H9 (cell line): ENCODE results near the gene VEGFB. TPM values are rescaled to one million over a fixed set of nuclear protein-coding genes. Genes with fewer than 3 reads are reported as not detected.

Experiments
- DNase-seq: peaks from one replicate; pipeline ENCODE4 v3.0.0-alpha.2; 2017
- H2AFZ ChIP-seq: one replicate; pipeline ENCODE4 v1.6.1; 2013; ENCODE audit warnings: mild to moderate bottlenecking, low read length, control low read depth, moderate library complexity
- H2AK5ac ChIP-seq: 2 replicates; pipeline ENCODE4 v1.6.1; 2013; ENCODE audit warnings: low read length, control low read depth, mixed read lengths; ENCODE audit not compliant: insufficient read length
- H2BK120ac ChIP-seq: one replicate; pipeline ENCODE4 v1.6.1; 2013; ENCODE audit warnings: low read depth, mild to moderate bottlenecking, low read length, control low read depth, inconsistent platforms; ENCODE audit not compliant: poor library complexity, severe bottlenecking
- H2BK12ac ChIP-seq: 2 replicates; pipeline ENCODE4 v1.6.1; 2013; ENCODE audit warnings: low read length, control low read depth, mixed read lengths, low read depth; ENCODE audit not compliant: insufficient read length
- H2BK15ac ChIP-seq: 2 replicates; pipeline ENCODE4 v1.6.1; 2013; ENCODE audit warnings: low read depth, low read length, control low read depth
- H2BK20ac ChIP-seq: one replicate; pipeline ENCODE4 v1.6.1; 2013; ENCODE audit warnings: low read depth, mild to moderate bottlenecking, low read length, control low read depth, inconsistent platforms; ENCODE audit not compliant: poor library complexity, severe bottlenecking
- H2BK5ac ChIP-seq: 2 replicates; pipeline ENCODE4 v1.6.1; 2013; ENCODE audit warnings: low read length, control low read depth, mixed read lengths; ENCODE audit not compliant: insufficient read length
- H3K14ac ChIP-seq: 2 replicates; pipeline ENCODE4 v1.6.1; 2013; ENCODE audit warnings: low read length, control low read depth; ENCODE audit not compliant: insufficient read depth
- H3K18ac ChIP-seq: 2 replicates; pipeline ENCODE4 v1.6.1; 2013; ENCODE audit warnings: low read depth, mild to moderate bottlenecking, mixed read lengths, low read length, control low read depth; ENCODE audit not compliant: insufficient read length
- H3K23ac ChIP-seq: 2 replicates; pipeline ENCODE4 v1.6.1; 2013; ENCODE audit warnings: low read length, control low read depth, mixed read lengths, low read depth; ENCODE audit not compliant: insufficient read length
- H3K23me2 ChIP-seq: 2 replicates; pipeline ENCODE4 v1.6.1; 2013; ENCODE audit warnings: low read depth, mild to moderate bottlenecking, mixed read lengths, low read length, control low read depth; ENCODE audit not compliant: insufficient read length, poor library complexity, severe bottlenecking
- H3K27ac ChIP-seq: 2 replicates; pipeline ENCODE4 v1.5.1; 2013; ENCODE audit warnings: low read length, control low read depth, mixed read lengths, low read depth; ENCODE audit not compliant: insufficient read length
- H3K27me3 ChIP-seq: 2 replicates; pipeline ENCODE4 v1.6.1; 2013; ENCODE audit warnings: low read length, control low read depth, inconsistent platforms; ENCODE audit not compliant: insufficient read depth
- H3K4ac ChIP-seq: 2 replicates; pipeline ENCODE4 v1.6.1; 2013; ENCODE audit warnings: low read depth, mild to moderate bottlenecking, control low read depth, inconsistent platforms, low read length, moderate library complexity
- H3K4me1 ChIP-seq: 2 replicates; pipeline ENCODE4 v1.6.1; 2013; ENCODE audit warnings: low read length, control low read depth, inconsistent platforms; ENCODE audit not compliant: insufficient read depth
- H3K4me2 ChIP-seq: 2 replicates; pipeline ENCODE4 v1.6.1; 2013; ENCODE audit warnings: low read length, control low read depth, mixed read lengths; ENCODE audit not compliant: insufficient read length, insufficient read depth
- H3K56ac ChIP-seq: 2 replicates; pipeline ENCODE4 v1.6.1; 2013; ENCODE audit warnings: low read depth, mild to moderate bottlenecking, mixed read lengths, low read length, control low read depth; ENCODE audit not compliant: insufficient read length
- H3K79me1 ChIP-seq: 2 replicates; pipeline ENCODE4 v1.6.1; 2013; ENCODE audit warnings: low read depth, mild to moderate bottlenecking, moderate library complexity, low read length, control low read depth, inconsistent platforms; ENCODE audit not compliant: insufficient read depth, poor library complexity, severe bottlenecking
- H3K79me2 ChIP-seq: 2 replicates; pipeline ENCODE4 v1.6.1; 2013; ENCODE audit warnings: low read length, control low read depth, inconsistent platforms; ENCODE audit not compliant: insufficient read depth
- H3K9ac ChIP-seq: 2 replicates; pipeline ENCODE4 v1.6.1; 2013; ENCODE audit warnings: low read length, control low read depth, mixed read lengths; ENCODE audit not compliant: insufficient read length; ENCODE audit errors: extremely low read depth
- H3K9me3 ChIP-seq: one replicate; pipeline ENCODE4 v1.6.1; 2013; ENCODE audit warnings: low read depth, low read length, inconsistent platforms; ENCODE audit not compliant: control insufficient read depth
- H3T11ph ChIP-seq: one replicate; pipeline ENCODE4 v1.6.1; 2013; ENCODE audit warnings: mild to moderate bottlenecking, low read length, control low read depth, inconsistent platforms
- H4K20me1 ChIP-seq: one replicate; pipeline ENCODE4 v1.6.1; 2013; ENCODE audit not compliant: control insufficient read depth, insufficient read length, insufficient read depth
- H4K5ac ChIP-seq: 2 replicates; pipeline ENCODE4 v1.6.1; 2013; ENCODE audit warnings: low read depth, mild to moderate bottlenecking, mixed read lengths, low read length, control low read depth; ENCODE audit not compliant: insufficient read length
- H4K8ac ChIP-seq: replicated peaks from 2 replicates; pipeline ENCODE4 v1.6.1; 2013; ENCODE audit warnings: low read length, control low read depth, mixed read lengths, low read depth; ENCODE audit not compliant: insufficient read length
- H4K91ac ChIP-seq: 2 replicates; pipeline ENCODE4 v1.6.1; 2013; ENCODE audit warnings: low read depth, mild to moderate bottlenecking, moderate library complexity, mixed read lengths, low read length, control low read depth; ENCODE audit not compliant: insufficient read length
- H3K27ac Mint-ChIP-seq, 3 experiments: 2 replicates in 2 of 3; 3 replicates in 1 of 3; pipeline ENCODE4 v1.8.0; 2020 to 2021; ENCODE audit warnings: mixed read lengths in 3 of 3, mild to moderate bottlenecking in 1 of 3, moderate library complexity in 1 of 3
- H3K27me3 Mint-ChIP-seq: 2 replicates; pipeline ENCODE4 v1.8.0; 2021; ENCODE audit warnings: low read depth, mild to moderate bottlenecking, moderate library complexity, mixed read lengths
- H3K36me3 Mint-ChIP-seq, 3 experiments: 2 replicates in 2 of 3; 3 replicates in 1 of 3; pipeline ENCODE4 v1.8.0; 2020 to 2021; ENCODE audit warnings: low read depth in 3 of 3, mixed read lengths in 3 of 3; ENCODE audit not compliant: insufficient read depth in 1 of 3
- H3K4me1 Mint-ChIP-seq, 2 experiments: 2 replicates each; pipeline ENCODE4 v1.8.0; 2020; ENCODE audit warnings: mixed read lengths in 2 of 2
- H3K4me3 Mint-ChIP-seq, 2 experiments: 2 replicates in 1 of 2; 3 replicates in 1 of 2; pipeline ENCODE4 v1.8.0; 2020 to 2021; ENCODE audit warnings: mild to moderate bottlenecking in 2 of 2, mixed read lengths in 2 of 2, moderate library complexity in 1 of 2
- H3K9me3 Mint-ChIP-seq, 2 experiments: 2 replicates in 1 of 2; 3 replicates in 1 of 2; pipeline ENCODE4 v1.8.0; 2020; ENCODE audit warnings: mild to moderate bottlenecking in 2 of 2, mixed read lengths in 2 of 2, moderate library complexity in 1 of 2
- WGBS: extraction: QIAGEN DNeasy Blood & Tissue Kit; methylation state at CpG from one replicate; pipeline ENCODE4 v1.1.7; 2013; ENCODE audit warnings: missing lambda C conversion rate, low lambda C conversion rate, mixed read lengths; ENCODE audit not compliant: insufficient read length; ENCODE audit errors: extremely low coverage; 5-methylcytosine and 5-hydroxymethylcytosine counted together
- total RNA-seq: library from RNA; stranded (reverse); gene quantifications from 2 replicates; pipeline ENCODE4 v1.2.1, GENCODE V29; 2021
- TF ChIP-seq, protein P1 (sequence below): fragments of 200-600 bp; sonication (generic); conservative IDR thresholded peaks from 3 replicates; pipeline ENCODE4 v1.8.0; 2021; ENCODE audit warnings: antibody characterized with exemption, mild to moderate bottlenecking

Gene VEGFB
- total RNA-seq, 1 experiment from 2014 or later: 57.7 TPM

DNA sequence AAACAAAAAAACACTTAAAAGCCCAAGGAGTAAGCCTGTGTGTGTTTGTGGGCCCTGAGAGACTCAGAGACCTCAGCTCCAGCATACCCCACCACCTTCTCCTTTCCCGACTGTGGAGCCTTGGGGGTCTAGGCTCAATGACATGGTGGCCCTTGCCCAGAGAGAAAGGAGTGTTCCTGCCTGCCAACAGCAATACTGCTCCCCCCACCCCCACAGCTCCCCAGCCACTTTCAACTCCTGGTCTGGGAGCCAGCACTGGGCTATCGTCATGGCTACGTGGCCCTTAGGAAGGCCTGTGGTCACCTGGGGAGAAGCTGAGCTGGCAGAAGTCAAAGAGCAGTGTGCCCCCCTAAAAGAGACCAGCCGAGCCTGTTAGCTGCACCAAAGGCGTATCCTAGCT lies 9.7 kb downstream of the VEGFB start:
- no peak overlapping the region for H2BK20ac ChIP-seq
- no peaks in the 10 kb centered on the region for H3K9me3 ChIP-seq
- TF ChIP-seq, protein P1, sequence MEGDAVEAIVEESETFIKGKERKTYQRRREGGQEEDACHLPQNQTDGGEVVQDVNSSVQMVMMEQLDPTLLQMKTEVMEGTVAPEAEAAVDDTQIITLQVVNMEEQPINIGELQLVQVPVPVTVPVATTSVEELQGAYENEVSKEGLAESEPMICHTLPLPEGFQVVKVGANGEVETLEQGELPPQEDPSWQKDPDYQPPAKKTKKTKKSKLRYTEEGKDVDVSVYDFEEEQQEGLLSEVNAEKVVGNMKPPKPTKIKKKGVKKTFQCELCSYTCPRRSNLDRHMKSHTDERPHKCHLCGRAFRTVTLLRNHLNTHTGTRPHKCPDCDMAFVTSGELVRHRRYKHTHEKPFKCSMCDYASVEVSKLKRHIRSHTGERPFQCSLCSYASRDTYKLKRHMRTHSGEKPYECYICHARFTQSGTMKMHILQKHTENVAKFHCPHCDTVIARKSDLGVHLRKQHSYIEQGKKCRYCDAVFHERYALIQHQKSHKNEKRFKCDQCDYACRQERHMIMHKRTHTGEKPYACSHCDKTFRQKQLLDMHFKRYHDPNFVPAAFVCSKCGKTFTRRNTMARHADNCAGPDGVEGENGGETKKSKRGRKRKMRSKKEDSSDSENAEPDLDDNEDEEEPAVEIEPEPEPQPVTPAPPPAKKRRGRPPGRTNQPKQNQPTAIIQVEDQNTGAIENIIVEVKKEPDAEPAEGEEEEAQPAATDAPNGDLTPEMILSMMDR: no peak
- no peak overlapping the region for H3K14ac ChIP-seq
- H3K79me2 ChIP-seq: peaks cover 9% of the 10 kb centered on the region; the same call in 1 of the 2 replicates
- H3K23ac ChIP-seq: no peak overlapping the region
- H4K91ac ChIP-seq: no peak overlapping the region
- H2BK5ac ChIP-seq: no peak overlapping the region
- H2AFZ ChIP-seq: no peak overlapping the region
- H3K4ac ChIP-seq: no peak overlapping the region
- H2AK5ac ChIP-seq: no peak overlapping the region
- H3K27me3 ChIP-seq: no peaks in the 10 kb centered on the region
- H2BK120ac ChIP-seq: no peak overlapping the region
- no peak overlapping the region for H2BK15ac ChIP-seq
- H3K4me3 Mint-ChIP-seq: peak overlapping the region; percentile 85 to 93
- no peak overlapping the region for H3K9ac ChIP-seq
- H3K4me1 ChIP-seq: peaks cover 3% of the 10 kb centered on the region; the same call in 1 of the 2 replicates
- H3K9me3 Mint-ChIP-seq: no peaks in the 10 kb centered on the region; a peak in 1 of 5 replicates
- H2BK12ac ChIP-seq: no peak overlapping the region
- no peak for DNase-seq
- H3K27me3 Mint-ChIP-seq: no peaks in the 10 kb centered on the region
- H4K8ac ChIP-seq: no peak overlapping the region
- H3K79me1 ChIP-seq: no peaks in the 10 kb centered on the region
- no peak overlapping the region for H3T11ph ChIP-seq
- peaks cover 12 to 23% (median 13%) of the 10 kb centered on the region in 3 experiments for H3K36me3 Mint-ChIP-seq
- peaks cover 35 to 42% of the 10 kb centered on the region in 2 experiments for H3K4me1 Mint-ChIP-seq
- no peaks in the 10 kb centered on the region for H4K20me1 ChIP-seq
- no peak overlapping the region for H3K18ac ChIP-seq
- H3K23me2 ChIP-seq: peaks cover 21% of the 10 kb centered on the region
- H3K27ac Mint-ChIP-seq: peak overlapping the region in 2 of 3 experiments; percentile 83 to 90; a peak in 3 of 7 replicates
- no peak overlapping the region for H4K5ac ChIP-seq
- WGBS: no CpG with 5 or more reads among the region's 5 CpGs
- H3K4me2 ChIP-seq: no peak overlapping the region
- no peak overlapping the region for H3K27ac ChIP-seq
- H3K56ac ChIP-seq: no peak overlapping the region
